Forelimb muscle (tissue), 1 donor: ENCODE results near the gene ZNF555. TPM values are rescaled to one million over a fixed set of nuclear protein-coding genes. Genes with fewer than 3 reads are reported as not detected.
"Not testable (repeated sequence)": the region's sequence is repeated elsewhere in the genome, so short reads cannot be mapped to it uniquely, and the experiment has no call there.

Source experiments
- DNase-seq: peaks from one replicate; pipeline ENCODE4 v3.0.0-alpha.2; 2013; ENCODE audit warnings: low read depth
- polyA plus RNA-seq: library from polyadenylated mRNA; unstranded; fragments of 120-200 nt; gene quantifications from one replicate; pipeline ENCODE4 v1.2.1, GENCODE V29; 2013; ENCODE audit not compliant: insufficient read length

Gene ZNF555
- 12.6 TPM for polyA plus RNA-seq

GRCh38 chr19:2840794-2841791 is at the start of gene ZNF555:
Gene ZNF555, plus strand, starts transcription at chr19:2841475. Its CDS starts 98 bp downstream, at chr19:2841573.
- peak; percentile 96 for DNase-seq

GRCh38 chr19:2791876-2792275 is 49.4 kb upstream of the ZNF555 start:
- no peak for DNase-seq

- not testable (repeated sequence) for DNase-seq
Observed at GRCh38 chr19:2792666-2793065, 48.6 kb upstream of the ZNF555 start.

GRCh38 chr19:2793126-2793525 is 48.1 kb upstream of the ZNF555 start:
- no peak for DNase-seq

- DNase-seq: no peak
Observed at GRCh38 chr19:2793577-2793976, 47.7 kb upstream of the ZNF555 start.

GRCh38 chr19:2795827-2796658 is 45.2 kb upstream of the ZNF555 start:
- no peak for DNase-seq

GRCh38 chr19:2796659-2797266 is 44.5 kb upstream of the ZNF555 start:
- DNase-seq: no peak

GRCh38 chr19:2797280-2797679 is 44.0 kb upstream of the ZNF555 start:
- no peak for DNase-seq

- no peak for DNase-seq
Observed at GRCh38 chr19:2798158-2798685, 43.1 kb upstream of the ZNF555 start.

GRCh38 chr19:2798733-2799132 is 42.5 kb upstream of the ZNF555 start:
- no peak for DNase-seq

GRCh38 chr19:2799273-2800020 is 41.8 kb upstream of the ZNF555 start:
- no peak for DNase-seq

- DNase-seq: no peak
Observed at GRCh38 chr19:2800506-2800905, 40.8 kb upstream of the ZNF555 start.

GRCh38 chr19:2802826-2803225 is 38.4 kb upstream of the ZNF555 start:
- DNase-seq: no peak

- DNase-seq: no peak
Observed at GRCh38 chr19:2803486-2804155, 37.7 kb upstream of the ZNF555 start.

- no peak for DNase-seq
Observed at GRCh38 chr19:2804156-2805004, 36.9 kb upstream of the ZNF555 start.

GRCh38 chr19:2805261-2805900 is 35.9 kb upstream of the ZNF555 start:
- no peak for DNase-seq

- DNase-seq: no peak
Observed at GRCh38 chr19:2805991-2806649, 35.2 kb upstream of the ZNF555 start.

- no peak for DNase-seq
Observed at GRCh38 chr19:2806736-2807378, 34.4 kb upstream of the ZNF555 start.
